ENCODE results near the gene UNC93A.
"Not testable (repeated sequence)": the region's sequence is repeated elsewhere in the genome, so short reads cannot be mapped to it uniquely, and the experiment has no call there.

UNC93A gene

DNA sequence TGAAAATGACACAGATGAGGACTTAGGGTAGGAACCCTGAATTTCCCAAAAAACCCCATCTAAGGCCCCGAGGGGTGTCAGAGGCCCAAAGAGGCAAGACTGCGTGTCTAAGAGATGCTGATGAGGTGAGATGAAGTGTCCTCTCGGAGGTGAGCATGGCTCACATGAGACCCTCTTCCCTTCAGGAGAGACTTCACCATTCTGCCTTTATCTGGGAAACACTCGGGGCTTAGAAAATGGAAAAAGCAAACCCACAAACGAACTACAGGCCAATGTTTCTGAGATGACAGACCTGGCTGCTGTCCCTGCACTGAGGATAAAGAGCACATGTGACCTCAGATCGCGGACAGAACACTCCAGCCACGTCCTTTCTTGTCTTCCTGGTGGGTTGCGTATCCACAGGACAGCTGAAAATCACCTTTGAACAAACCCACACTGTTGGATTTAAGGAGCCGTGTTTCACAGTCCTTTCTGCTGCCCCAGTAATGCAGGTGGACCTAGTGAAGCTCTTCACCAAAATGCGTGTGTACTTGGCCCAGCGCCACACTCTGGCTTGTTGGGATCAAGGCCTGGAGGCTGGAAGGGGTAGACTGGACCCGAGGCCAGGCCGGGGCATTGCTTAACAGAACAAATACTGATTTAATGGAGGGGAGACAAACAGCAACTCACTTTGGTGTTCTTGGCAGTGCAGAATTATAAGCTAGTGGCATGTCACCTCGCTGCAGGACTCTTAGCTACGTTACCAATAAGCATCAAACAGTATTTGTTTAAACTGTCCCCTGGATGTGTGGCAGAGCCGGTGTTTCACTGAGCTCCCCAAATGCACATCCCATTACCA lies 18.5 kb downstream of the UNC93A start:
- not testable (repeated sequence) for DNase-seq (ENCODE audit: low read depth in 1 of 2, low spot score in 1 of 2)

GRCh38 chr6:167311286-167311685 lies 20.2 kb downstream of the UNC93A start:
- no peak for DNase-seq (ENCODE audit: low read depth in 1 of 2, low spot score in 1 of 2)

DNA sequence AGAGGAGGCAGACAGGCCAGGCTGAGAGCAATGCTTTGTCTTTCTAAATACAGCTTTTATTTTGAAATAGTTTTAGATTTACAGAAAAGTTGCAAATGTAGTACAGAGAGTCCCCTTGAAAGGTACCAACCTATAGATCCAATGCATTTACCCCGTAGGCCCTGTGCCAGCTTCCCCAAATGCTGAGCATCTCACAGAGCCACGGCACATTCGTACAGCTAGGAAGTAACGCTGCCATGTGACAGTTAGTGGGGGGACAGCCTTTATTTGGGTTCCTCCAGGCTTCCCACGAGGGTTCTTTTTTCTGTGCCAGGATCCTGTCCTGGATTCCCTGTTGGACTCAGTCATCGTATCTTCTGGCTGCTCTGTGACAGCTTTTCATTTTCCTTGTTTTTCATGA lies 20.6 kb downstream of the UNC93A start:
- DNase-seq (ENCODE audit: low read depth in 1 of 2, low spot score in 1 of 2) = not testable (repeated sequence)

DNA sequence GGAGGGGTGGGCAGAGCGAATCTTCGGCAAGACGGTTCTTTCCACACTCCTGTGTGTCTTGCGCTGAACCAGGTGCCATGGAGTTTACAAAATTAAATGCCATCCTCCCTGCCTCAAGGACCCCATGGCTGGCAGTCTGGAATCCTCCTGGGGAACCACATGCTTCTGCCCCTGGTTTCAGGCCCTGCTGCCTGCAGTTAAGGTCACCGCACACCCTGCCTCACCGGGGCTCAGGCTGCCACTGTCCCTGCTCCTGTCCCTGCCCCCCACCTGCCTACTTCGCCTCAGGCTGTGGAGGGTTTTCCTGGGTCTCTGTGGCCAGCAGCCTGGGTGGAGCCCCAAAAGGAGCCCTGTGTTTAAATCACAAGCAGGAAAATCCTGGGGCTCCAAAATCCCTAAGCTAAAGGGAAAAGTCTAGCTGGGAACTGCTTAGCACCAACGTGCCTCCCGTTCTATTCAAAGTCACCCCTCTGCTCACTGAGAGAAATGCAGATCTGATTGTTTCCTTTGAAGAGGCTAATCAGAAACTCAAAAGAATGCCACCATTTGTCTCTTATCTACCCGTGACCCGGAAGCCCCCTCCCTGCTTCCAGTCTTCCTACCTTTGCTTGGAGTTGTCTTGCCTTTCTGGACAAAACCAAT lies 23.2 kb downstream of the UNC93A start:
- DNase-seq (ENCODE audit: low read depth in 1 of 2, low spot score in 1 of 2) = no peak

DNA sequence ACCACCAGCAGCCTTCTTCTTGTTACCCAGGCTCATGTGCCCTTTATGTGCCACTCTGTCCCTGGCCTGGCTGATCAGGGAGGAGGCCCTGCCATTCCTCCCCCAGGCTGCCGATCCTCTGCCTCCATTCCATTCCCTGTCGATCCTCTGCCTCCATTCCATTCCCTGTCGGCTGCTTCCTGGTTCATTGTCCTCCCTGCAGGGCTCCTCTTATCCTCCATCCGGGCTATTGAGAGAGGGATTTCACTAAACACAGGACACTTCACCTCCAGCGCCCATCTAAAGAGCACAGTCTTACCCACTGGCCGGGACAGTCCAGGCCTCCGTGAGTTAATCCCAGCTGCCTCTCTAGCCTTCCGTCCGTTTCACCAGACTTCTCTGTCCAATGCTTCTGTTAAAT lies 26.1 kb downstream of the UNC93A start:
- no peak for DNase-seq (ENCODE audit: low read depth in 1 of 2, low spot score in 1 of 2)

DNA sequence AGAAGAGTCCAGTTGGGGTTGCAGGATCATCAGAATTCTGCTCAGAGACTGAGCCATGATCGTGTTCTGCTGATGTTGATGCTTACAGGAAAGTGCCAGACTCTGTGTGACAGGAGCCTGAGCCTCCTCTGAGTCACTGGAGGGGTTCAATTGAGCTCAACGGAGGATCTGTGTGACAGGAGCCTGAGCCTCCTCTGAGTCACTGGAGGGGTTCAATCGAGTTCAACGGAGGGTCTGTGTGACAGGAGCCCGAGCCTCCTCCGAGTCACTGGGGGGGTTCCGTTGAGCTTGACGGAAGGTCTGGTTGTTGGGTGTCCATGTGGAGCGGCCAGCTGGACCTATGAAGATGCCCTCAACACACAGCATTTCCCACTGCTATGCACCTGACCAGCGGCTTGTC lies 27.2 kb downstream of the UNC93A start:
- not testable (repeated sequence) for DNase-seq (ENCODE audit: low read depth in 1 of 2, low spot score in 1 of 2)

DNA sequence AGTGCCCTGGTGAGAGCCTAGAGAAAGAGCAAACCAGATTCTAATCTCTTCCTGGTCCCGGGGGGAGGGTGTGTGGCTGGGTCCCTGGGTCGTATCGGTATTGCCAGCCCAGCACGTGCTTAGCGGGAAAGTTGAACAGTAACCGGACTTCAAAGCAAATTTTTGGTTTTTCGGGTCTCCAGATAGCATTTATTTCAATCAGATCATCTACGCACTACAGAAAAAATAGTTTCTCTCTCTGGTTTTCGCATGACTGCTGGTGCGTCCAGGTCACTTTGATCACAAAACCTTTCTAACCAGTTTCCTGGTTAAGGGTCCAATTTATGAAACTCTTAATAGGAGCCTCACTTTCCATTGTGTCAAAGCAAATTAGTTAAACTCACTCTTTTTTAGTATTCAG lies 27.7 kb downstream of the UNC93A start:
- DNase-seq (ENCODE audit: low read depth in 1 of 2, low spot score in 1 of 2) = not testable (repeated sequence)

DNA sequence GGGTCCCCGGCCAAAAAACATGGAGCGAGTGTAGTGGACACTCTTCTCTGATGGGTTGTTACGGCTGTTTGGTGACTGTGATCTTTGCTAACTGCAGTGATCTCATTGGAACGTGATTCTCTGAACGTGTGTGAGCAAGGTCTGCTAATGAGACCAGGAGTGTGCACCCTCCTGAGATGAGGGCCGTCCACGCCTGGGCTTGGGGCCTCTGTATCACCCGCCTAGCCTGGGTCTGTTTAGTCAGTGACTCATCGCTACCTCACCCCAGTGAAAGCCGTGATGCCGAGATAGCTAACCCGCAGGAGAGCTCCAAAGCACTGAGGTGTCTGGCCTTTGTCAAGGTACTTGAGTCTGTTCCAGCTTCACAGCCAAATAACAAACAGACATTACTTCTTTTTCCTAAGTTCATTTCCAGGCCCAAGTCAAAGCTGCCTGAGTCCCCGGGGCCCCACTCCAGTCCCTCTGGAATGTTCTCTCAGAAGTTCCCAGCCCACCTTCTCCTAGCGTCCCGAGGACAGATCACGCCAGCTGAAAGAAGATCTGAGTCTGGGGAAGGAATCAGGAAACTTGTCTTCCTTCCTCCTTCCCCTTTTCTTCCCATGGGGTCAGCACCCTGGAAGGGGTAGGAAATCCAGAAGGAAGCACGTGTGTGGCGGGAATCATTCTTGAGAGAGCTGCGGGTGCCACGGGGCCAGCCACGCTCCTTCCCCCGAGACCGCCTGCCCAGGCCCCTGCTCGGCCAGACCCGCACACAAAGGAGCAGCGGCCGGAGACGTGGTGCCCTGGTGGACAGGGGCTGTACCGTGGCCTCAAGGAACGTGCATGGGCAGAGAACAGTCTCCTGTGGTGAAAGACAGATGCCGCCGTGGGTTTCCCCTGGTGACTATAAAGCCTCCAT lies 29.0 kb downstream of the UNC93A start:
- not testable (repeated sequence) for DNase-seq (ENCODE audit: low read depth in 1 of 2, low spot score in 1 of 2)

DNA sequence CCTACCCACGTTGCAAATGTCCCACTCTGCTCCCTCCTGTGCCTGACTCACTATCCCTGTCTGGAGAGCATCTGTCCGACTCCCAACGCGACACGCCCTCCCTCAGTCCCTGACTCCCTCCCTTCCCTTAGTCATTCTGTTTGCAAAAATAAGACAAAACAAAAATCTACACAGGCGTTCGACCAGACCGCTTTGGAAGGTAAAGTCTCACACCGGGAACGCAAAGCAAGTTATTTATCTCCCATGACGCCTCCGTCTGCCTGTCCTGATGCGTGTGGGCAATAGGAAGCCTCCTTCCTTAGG lies 29.6 kb downstream of the UNC93A start:
- not testable (repeated sequence) for DNase-seq (ENCODE audit: low read depth in 1 of 2, low spot score in 1 of 2)

- not testable (repeated sequence) for DNase-seq (ENCODE audit: low read depth in 1 of 2, low spot score in 1 of 2)
These were observed 30.1 kb downstream of the UNC93A start for GRCh38 chr6:167321185-167321584.

DNA sequence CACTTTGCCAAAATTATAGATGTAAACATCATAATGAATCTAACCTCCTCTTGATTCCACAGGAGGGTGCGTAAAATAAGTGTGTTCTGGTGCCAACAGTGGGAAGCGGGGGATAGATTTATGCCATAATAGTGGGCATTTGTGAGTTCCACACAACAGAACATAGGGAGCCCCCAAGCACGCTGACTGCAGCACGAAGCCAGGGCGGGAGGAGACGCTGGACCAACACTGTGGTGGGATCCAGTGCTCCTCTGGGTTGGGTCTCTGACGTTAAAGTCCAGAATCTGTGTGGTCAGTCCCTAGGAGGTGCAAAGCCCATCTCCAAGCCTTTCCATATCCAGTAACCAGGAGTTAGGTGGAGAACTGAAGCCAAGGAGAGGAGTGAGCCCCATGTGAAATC lies 32.0 kb downstream of the UNC93A start:
- DNase-seq (ENCODE audit: low read depth in 1 of 2, low spot score in 1 of 2) = no peak

GRCh38 chr6:167324111-167324510 lies 33.0 kb downstream of the UNC93A start:
- no peak for DNase-seq (ENCODE audit: low read depth in 1 of 2, low spot score in 1 of 2)

DNA sequence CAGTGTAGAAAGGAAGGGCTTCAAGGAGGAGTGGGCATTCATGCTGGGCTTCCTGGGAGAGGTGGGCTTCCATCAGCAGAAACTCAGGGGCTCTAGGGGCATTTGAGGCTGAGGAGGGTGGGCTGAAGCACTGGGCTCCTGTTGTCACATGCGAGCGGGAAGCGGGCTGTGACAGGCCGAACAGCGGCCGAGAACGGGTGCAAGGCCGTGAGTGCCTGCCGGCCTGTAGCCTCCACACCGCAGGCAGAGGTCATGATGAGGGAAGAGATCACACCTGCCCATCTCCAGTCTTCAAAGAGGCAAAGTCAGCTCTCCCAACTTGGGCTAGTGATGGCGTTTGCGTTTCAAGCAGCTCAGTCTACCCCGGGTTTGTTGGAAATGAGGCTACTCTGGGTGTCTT lies 34.7 kb downstream of the UNC93A start:
- DNase-seq (ENCODE audit: low read depth in 1 of 2, low spot score in 1 of 2) = no peak

GRCh38 chr6:167327391-167327790 lies 36.3 kb downstream of the UNC93A start:
- DNase-seq (ENCODE audit: low read depth in 1 of 2, low spot score in 1 of 2) = no peak

DNA sequence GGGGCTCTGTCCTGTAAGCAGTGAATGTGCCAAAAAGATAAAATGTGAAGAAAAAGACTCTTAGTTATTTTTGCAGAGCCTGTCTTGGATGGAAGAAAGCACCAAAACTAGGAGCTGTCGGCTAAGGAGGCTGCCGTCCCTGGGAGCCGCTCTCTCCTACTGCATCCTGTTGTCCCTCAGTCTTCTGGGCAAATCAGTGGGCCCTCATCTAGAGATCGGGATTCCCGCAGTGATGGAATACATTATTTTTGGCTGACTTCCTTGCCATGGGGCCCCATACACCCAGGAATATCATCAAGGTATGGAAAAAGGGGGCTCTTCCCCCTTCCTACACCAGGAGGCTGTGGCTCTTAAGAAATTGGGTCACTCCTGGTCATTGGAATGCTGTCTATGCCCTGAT lies 37.0 kb downstream of the UNC93A start:
- DNase-seq (ENCODE audit: low read depth in 1 of 2, low spot score in 1 of 2) = no peak

DNA sequence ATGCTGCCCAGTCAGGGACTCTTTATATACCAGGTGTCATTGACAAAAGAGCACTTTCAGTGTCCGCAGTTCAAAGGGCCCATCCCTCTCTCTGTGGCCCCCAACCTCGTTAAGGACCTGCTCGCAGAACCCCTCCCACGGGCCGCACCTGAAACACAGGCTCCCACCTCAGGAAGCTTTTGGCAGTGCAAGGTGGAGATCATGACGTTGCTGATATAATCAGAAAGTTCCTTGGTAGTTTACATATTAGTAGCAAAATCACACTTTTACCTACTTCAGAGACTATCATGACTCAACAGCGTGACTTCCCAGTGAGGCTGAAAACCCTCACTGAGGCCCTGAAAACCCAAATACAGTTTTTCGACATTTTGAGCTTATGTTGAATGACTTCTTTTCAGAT lies 37.9 kb downstream of the UNC93A start:
- DNase-seq (ENCODE audit: low read depth in 1 of 2, low spot score in 1 of 2) = no peak

DNA sequence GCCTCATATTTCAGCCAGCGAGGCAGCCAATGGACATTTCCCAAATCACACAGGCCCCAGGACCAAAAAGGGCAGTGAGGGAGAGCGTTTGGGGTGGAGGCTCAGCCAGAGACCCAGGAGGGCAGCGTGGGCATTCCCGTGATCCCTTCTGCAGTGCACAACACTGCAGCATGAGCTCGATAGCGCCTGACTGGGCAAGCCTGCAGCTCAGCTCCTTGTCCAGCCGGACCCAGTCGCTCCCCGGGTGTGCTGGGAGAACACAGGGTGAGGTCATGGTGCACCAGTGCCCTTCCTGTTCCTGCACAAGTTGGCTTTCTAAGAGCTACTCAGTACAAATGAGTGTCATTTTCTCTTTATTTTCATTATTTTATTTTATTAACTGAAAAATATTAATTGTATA lies 39.6 kb downstream of the UNC93A start:
- DNase-seq (ENCODE audit: low read depth in 1 of 2, low spot score in 1 of 2) = no peak

GRCh38 chr6:167331565-167331964 lies 40.5 kb downstream of the UNC93A start:
- DNase-seq (ENCODE audit: low read depth in 1 of 2, low spot score in 1 of 2) = no peak

DNA sequence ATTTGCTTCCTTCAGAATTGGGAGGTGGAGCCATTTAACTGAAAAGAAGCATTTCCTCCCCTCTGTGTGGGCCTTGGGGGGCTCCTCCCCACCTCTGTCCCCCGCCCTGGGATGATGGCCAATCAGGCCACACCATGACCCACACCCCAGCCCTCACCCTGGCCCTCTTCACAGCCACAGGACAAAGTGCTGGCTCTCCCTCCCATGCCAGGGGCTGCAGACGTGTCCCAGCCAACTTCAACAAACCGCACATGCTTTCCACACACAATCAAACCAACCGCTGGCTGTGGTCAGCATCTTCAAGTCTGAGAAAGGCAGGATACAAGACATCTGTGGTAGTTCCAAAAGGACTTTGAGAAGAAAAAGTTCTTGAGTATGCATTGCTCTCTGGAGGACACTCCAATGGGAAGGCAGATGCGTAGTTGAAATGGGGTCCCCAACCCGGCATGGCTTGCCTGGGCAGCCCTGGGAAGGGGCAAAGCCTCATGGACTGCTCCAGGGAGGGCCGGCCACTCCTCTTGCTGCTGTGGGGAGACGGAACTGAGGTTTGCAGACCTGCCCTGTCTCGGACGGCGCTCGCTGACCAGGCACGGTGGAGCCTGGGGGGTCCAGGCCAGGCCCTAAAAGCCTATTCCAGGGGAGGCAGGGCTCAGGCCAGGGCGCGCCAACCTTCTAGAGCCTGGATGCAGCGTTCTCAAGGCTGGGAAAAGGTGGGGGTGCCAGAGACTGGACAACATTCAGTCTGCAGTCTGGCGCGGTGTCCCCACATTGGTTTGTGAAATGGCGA lies 45.9 kb downstream of the UNC93A start:
- no peak for DNase-seq (ENCODE audit: low read depth in 1 of 2, low spot score in 1 of 2)

DNA sequence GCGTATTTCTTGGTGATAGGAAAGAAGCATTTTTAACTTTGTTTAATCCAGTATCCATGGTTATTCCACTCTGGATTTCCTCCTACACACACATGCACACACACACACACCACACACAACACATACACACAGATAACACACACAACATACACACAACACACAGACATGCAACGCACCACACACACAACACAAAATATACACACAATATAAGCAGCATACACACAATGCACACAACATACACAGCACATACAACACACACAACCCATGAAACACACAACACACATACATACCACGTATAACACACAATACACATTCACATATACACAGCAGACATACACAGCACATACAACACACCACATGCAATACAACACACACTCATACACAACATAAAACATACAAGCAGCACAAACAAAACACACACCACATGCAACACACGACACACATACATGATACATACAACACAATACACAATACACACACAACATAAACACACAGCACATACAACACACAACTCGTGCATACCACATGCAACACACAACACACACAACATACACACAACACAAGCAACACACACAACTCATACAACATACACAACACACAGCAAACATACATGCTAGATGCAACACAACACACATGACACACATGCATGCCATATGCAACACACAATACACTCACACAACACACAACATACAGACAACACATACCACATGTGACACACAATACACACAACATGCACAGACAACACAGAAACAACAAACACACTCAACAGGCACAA lies 46.7 kb downstream of the UNC93A start:
- no peak for DNase-seq (ENCODE audit: low read depth in 1 of 2, low spot score in 1 of 2)

Data from stimulated activated CD4-positive, alpha-beta T cell treated with anti-CD3 and anti-CD28 coated beads, Interleukin-15, amount 100 ng/mL, for 1 hour (primary cell).